Peyer's patch (tissue), 4 donors: ENCODE measurements around the gene BAHCC1. TPM values are rescaled to one million over a fixed set of nuclear protein-coding genes. Genes with fewer than 3 reads are reported as not detected.

ENCODE experiments used
- DNase-seq, 3 donors: peaks; one replicate each; pipeline ENCODE4 v3.0.0-alpha.2; 2017 to 2019
- H3K27ac ChIP-seq, 4 donors: fragments of 200-600 bp; sonication (generic); one replicate each; pipeline ENCODE4 v1.5.1; 2016 to 2019
- H3K27me3 ChIP-seq, 2 donors: fragments of 200-600 bp; sonication (generic); one replicate each; pipeline ENCODE4 v1.5.1; 2019
- H3K36me3 ChIP-seq, 3 donors: fragments of 200-600 bp; sonication (generic); one replicate each; pipeline ENCODE4 v1.5.1; 2016 to 2019
- H3K4me1 ChIP-seq, 4 donors: fragments of 200-600 bp; sonication (generic); one replicate each; pipeline ENCODE4 v1.5.1; 2016 to 2019
- H3K4me3 ChIP-seq, 4 donors: fragments of 200-600 bp; sonication (generic); 1 replicate in 3 of 4; 2 replicates in 1 of 4; pipeline ENCODE4 v1.5.1; 2016 to 2019; ENCODE audit warnings: mild to moderate bottlenecking in 1 of 4
- H3K9me3 ChIP-seq, 4 donors: fragments of 200-600 bp; sonication (generic); one replicate each; pipeline ENCODE4 v1.5.1; 2016 to 2019; ENCODE audit warnings: mild to moderate bottlenecking in 1 of 4
- CTCF ChIP-seq, 6 experiments: fragments of 450-650 bp in 4 of 6; fragments of 200-600 bp in 2 of 6; sonication (generic) in 1 of 6; IDR thresholded peaks; one replicate each; pipeline ENCODE4 v1.5.1; 2017 to 2019; ENCODE audit warnings: antibody characterized with exemption in 6 of 6, mild to moderate bottlenecking in 3 of 6, moderate library complexity in 1 of 6
- POLR2A ChIP-seq, 2 donors: fragments of 450-650 bp; IDR thresholded peaks; one replicate each; pipeline ENCODE4 v1.5.1; 2017; ENCODE audit warnings: antibody characterized with exemption in 2 of 2, mild to moderate bottlenecking in 2 of 2, moderate library complexity in 2 of 2
- total RNA-seq, 4 donors: library from RNA; depleted of rRNA; stranded (reverse); fragments of >200 nt; gene quantifications; one replicate each; pipeline ENCODE4 v1.1.0, GENCODE V29; 2016

Gene BAHCC1
- total RNA-seq, 4 donors from 2014 or later, result 11.6 to 43.0 (median 23.9) TPM

GRCh38 chr17:81502471-81503017 lies 107.3 kb downstream of the BAHCC1 start:
- Histone ChIP-seq H3K4me3 (no peak overlapping the region), H3K27me3 (no peaks in the 10 kb centered on the region), H3K9me3 (no peaks in the 10 kb centered on the region), H3K27ac (no peak overlapping the region), H3K4me1 (no peaks in the 10 kb centered on the region), H3K36me3 (no peaks in the 10 kb centered on the region)
- TF ChIP-seq POLR2A (IDR thresholded peaks at IDR 0.05) (no peak), CTCF (IDR thresholded peaks at IDR 0.05) (no peak)
- no peak for DNase-seq

- H3K27ac ChIP-seq, result no peak overlapping the region
- H3K27me3 ChIP-seq, result no peaks in the 10 kb centered on the region
- no peaks in the 10 kb centered on the region for H3K9me3 ChIP-seq
- H3K36me3 ChIP-seq, result peaks cover 0 to 3% (median 0%) of the 10 kb centered on the region in 3 donors
- peaks cover 0 to 1% (median 0%) of the 10 kb centered on the region in 4 donors for H3K4me1 ChIP-seq
- DNase-seq, result no peak
- TF ChIP-seq POLR2A (IDR thresholded peaks at IDR 0.05), result no peak
- no peak for TF ChIP-seq CTCF (IDR thresholded peaks at IDR 0.05)
- H3K4me3 ChIP-seq, result no peak overlapping the region
Measured at GRCh38 chr17:81503619-81504018, 108.4 kb downstream of the BAHCC1 start.

- DNase-seq, result peak in 1 of 3 donors; percentile 46
- Histone ChIP-seq H3K9me3 (no peaks in the 10 kb centered on the region), H3K36me3 (peaks cover 0 to 39% (median 0%) of the 10 kb centered on the region in 3 donors), H3K4me1 (peaks cover 0 to 12% (median 9%) of the 10 kb centered on the region in 4 donors), H3K27me3 (no peaks in the 10 kb centered on the region), H3K4me3 (peak overlapping the region; percentile 71 to 99 (median 90)), H3K27ac (peak overlapping the region; percentile 13 to 100 (median 98))
- no peak for TF ChIP-seq POLR2A (IDR thresholded peaks at IDR 0.05)
- TF ChIP-seq CTCF (IDR thresholded peaks at IDR 0.05), result no peak
Measured at GRCh38 chr17:81508639-81509206, 113.5 kb downstream of the BAHCC1 start.

GRCh38 chr17:81509207-81509971 lies 114.1 kb downstream of the BAHCC1 start:
- no peaks in the 10 kb centered on the region for H3K9me3 ChIP-seq
- peak overlapping the region; percentile 71 to 99 (median 90) for H3K4me3 ChIP-seq
- H3K27me3 ChIP-seq, result no peaks in the 10 kb centered on the region
- H3K36me3 ChIP-seq, result peaks cover 0 to 39% (median 0%) of the 10 kb centered on the region in 3 donors
- TF ChIP-seq POLR2A (IDR thresholded peaks at IDR 0.05) (peak; percentile 31 to 73), CTCF (IDR thresholded peaks at IDR 0.05) (peak in 1 of 6 experiments; percentile 2)
- H3K4me1 ChIP-seq, result peaks cover 0 to 12% (median 10%) of the 10 kb centered on the region in 4 donors
- peak in 2 of 3 donors; percentile 59 to 71 for DNase-seq
- peak overlapping the region; percentile 13 to 100 (median 98) for H3K27ac ChIP-seq

- peak overlapping the region; percentile 71 to 99 (median 90) for H3K4me3 ChIP-seq
- H3K9me3 ChIP-seq, result no peaks in the 10 kb centered on the region
- H3K27me3 ChIP-seq, result no peaks in the 10 kb centered on the region
- H3K4me1 ChIP-seq, result peaks cover 0 to 12% (median 10%) of the 10 kb centered on the region in 4 donors
- peak overlapping the region; percentile 98 to 100 (median 100) for H3K27ac ChIP-seq
- peaks cover 0 to 39% (median 0%) of the 10 kb centered on the region in 3 donors for H3K36me3 ChIP-seq
- no peak for TF ChIP-seq CTCF (IDR thresholded peaks at IDR 0.05)
- no peak for TF ChIP-seq POLR2A (IDR thresholded peaks at IDR 0.05)
- DNase-seq, result peak in 1 of 3 donors; percentile 48
Measured at GRCh38 chr17:81509972-81510784, 114.9 kb downstream of the BAHCC1 start.
